ENCODE results near the gene SCYL1.
A peak's percentile ranks its signal among the peaks of the same experiment; 100 is the strongest.

The SCYL1 gene

DNA sequence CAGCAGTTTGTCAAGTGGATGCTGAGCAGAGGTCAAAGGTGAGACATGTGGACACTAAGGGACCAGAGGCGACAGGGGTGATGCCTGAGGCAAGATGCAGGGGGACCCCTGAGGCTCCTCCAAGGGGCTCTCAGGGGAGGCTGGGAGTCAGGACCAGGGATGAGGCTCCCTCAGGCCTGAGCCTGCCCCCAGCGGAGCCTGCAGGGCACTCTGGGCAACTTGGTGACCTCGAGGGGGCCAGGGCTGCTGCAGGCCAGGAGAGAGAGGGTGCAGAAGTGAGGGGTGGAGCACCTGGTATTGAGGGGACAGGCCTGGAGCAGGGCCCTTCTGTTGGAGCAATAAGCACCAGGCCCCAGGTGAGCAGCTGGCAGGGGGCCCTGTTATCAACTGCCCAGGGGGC, 57.0 kb downstream of the SCYL1 start:
- no peak for DNase-seq
- no peak for TF ChIP-seq CTCF (IDR thresholded peaks at IDR 0.05; ENCODE audit: low read depth, low read length)
- Histone ChIP-seq H3K9me3 (ENCODE audit: severe bottlenecking) (no peaks in the 10 kb centered on the region), H3K4me3 (ENCODE audit: low read depth, low read length) (no peak overlapping the region), H3K27me3 (ENCODE audit: insufficient read depth, low read depth, severe bottlenecking) (no peaks in the 10 kb centered on the region), H3K27ac (no peak overlapping the region), H3K36me3 (peaks cover 6% of the 10 kb centered on the region)

DNA sequence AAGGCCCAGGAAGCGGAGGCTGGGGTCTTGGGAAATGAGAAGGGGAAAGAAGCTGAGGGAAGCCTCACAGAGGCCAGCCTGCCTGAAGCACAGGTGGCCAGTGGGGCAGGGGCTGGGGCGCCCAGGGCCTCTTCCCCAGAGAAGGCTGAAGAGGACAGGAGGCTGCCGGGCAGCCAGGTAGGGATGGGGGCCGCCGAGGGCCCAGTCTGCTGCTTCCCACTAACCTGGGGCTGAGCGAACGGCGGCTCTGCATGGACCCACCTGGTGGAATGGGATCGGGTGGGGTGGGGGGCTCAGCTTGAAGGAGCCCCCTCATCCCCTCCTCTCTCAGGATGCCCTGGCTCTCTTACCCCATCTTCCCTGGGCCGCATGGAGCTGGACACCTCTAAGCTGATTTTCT, 58.7 kb downstream of the SCYL1 start:
- H3K4me3 ChIP-seq (ENCODE audit: low read depth, low read length): no peak overlapping the region
- H3K27me3 ChIP-seq (ENCODE audit: insufficient read depth, low read depth, severe bottlenecking): no peaks in the 10 kb centered on the region
- no peak overlapping the region for H3K27ac ChIP-seq
- TF ChIP-seq CTCF (IDR thresholded peaks at IDR 0.05; ENCODE audit: low read depth, low read length): no peak
- H3K9me3 ChIP-seq (ENCODE audit: severe bottlenecking): no peaks in the 10 kb centered on the region
- no peak for DNase-seq
- peaks cover 6% of the 10 kb centered on the region for H3K36me3 ChIP-seq

GRCh38 chr11:65584106-65584505, 59.2 kb downstream of the SCYL1 start:
- H3K27ac ChIP-seq: no peak overlapping the region
- no peak for TF ChIP-seq CTCF (IDR thresholded peaks at IDR 0.05; ENCODE audit: low read depth, low read length)
- no peaks in the 10 kb centered on the region for H3K27me3 ChIP-seq (ENCODE audit: insufficient read depth, low read depth, severe bottlenecking)
- no peak for DNase-seq
- H3K9me3 ChIP-seq (ENCODE audit: severe bottlenecking): no peaks in the 10 kb centered on the region
- no peak overlapping the region for H3K4me3 ChIP-seq (ENCODE audit: low read depth, low read length)
- H3K36me3 ChIP-seq: peaks cover 6% of the 10 kb centered on the region

DNA sequence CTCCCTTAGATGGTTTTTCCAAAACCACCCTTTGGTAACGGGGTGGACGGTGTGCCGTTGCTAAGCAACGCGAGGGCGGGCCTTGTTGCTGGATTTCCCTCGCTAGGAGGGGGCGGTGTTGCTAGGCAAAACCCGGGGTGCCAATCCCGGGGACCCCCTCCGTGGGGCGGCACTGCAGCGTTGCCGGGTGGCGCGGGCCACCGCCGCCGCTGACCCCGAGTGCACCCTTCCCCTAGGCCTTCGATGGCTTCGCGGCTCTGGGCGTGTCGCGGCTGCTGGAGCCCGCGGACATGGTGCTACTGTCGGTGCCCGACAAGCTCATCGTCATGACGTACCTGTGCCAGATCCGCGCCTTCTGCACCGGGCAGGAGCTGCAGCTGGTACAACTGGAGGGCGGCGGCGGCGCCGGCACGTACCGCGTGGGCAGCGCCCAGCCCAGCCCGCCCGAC, 59.9 kb downstream of the SCYL1 start:
- peaks cover 6% of the 10 kb centered on the region for H3K36me3 ChIP-seq
- TF ChIP-seq CTCF (IDR thresholded peaks at IDR 0.05; ENCODE audit: low read depth, low read length): no peak
- H3K4me3 ChIP-seq (ENCODE audit: low read depth, low read length): no peak overlapping the region
- no peaks in the 10 kb centered on the region for H3K27me3 ChIP-seq (ENCODE audit: insufficient read depth, low read depth, severe bottlenecking)
- DNase-seq: no peak
- no peaks in the 10 kb centered on the region for H3K9me3 ChIP-seq (ENCODE audit: severe bottlenecking)
- H3K27ac ChIP-seq: no peak overlapping the region

- no peak for DNase-seq
- Histone ChIP-seq H3K4me3 (ENCODE audit: low read depth, low read length) (no peak overlapping the region), H3K9me3 (ENCODE audit: severe bottlenecking) (no peaks in the 10 kb centered on the region), H3K36me3 (peaks cover 6% of the 10 kb centered on the region), H3K27ac (peak overlapping the region; percentile 30; the same call in 1 of the 2 replicates), H3K27me3 (ENCODE audit: insufficient read depth, low read depth, severe bottlenecking) (no peaks in the 10 kb centered on the region)
- no peak for TF ChIP-seq CTCF (IDR thresholded peaks at IDR 0.05; ENCODE audit: low read depth, low read length)
These were observed 60.7 kb downstream of the SCYL1 start for GRCh38 chr11:65585396-65586246.
